ENCODE data around the gene DGKI. TPM values are rescaled to one million over a fixed set of nuclear protein-coding genes. Genes with fewer than 3 reads are reported as not detected.

Gene DGKI
- total RNA-seq, 1 experiment from 2014 or later = not detected

DNA sequence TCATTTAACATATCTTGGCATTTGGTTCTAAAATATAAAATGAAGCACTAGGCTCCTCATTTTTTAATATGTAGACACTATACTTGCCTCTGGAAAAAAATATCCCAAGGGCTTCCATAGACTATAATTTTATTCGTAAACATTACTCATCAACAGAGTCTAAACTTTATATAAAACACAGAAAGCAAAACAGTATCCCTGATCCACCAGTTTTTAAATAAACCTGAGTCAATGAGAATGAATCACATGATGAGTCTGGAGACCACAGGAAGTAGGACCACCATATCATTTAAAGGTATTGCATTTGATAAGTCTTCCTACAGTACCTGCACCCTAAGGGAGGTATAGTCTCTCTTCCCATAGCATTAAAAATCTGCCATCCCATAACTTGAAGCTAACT lies 228.0 kb downstream of the DGKI start:
- H3K27ac ChIP-seq (ENCODE audit: low read length) = no peak overlapping the region
- BruUV-seq (replicated peaks) = no TSS peak
- intact Hi-C loops (cut with micrococcal nuclease; ENCODE audit: unreplicated experiment) (no loop called here), in situ Hi-C loops (cut with HindIII; ENCODE audit: low pct_unique_long_range_greater_than_20kb, low sequenced_read_pairs) (no loop called here)
- ChIA-PET CTCF (no interaction called here), POLR2A (no interaction called here)
- no peak overlapping the region for H3K4me3 ChIP-seq (ENCODE audit: low read depth in 2 of 2, low read length in 2 of 2)
- H3K27me3 ChIP-seq (ENCODE audit: control insufficient read depth, insufficient read depth, low read length) = peaks cover 4% of the 10 kb centered on the region
- ATAC-seq (no peak), DNase-seq (ENCODE audit: low read depth, low spot score) (no peak)
- TF ChIP-seq, protein P1, sequence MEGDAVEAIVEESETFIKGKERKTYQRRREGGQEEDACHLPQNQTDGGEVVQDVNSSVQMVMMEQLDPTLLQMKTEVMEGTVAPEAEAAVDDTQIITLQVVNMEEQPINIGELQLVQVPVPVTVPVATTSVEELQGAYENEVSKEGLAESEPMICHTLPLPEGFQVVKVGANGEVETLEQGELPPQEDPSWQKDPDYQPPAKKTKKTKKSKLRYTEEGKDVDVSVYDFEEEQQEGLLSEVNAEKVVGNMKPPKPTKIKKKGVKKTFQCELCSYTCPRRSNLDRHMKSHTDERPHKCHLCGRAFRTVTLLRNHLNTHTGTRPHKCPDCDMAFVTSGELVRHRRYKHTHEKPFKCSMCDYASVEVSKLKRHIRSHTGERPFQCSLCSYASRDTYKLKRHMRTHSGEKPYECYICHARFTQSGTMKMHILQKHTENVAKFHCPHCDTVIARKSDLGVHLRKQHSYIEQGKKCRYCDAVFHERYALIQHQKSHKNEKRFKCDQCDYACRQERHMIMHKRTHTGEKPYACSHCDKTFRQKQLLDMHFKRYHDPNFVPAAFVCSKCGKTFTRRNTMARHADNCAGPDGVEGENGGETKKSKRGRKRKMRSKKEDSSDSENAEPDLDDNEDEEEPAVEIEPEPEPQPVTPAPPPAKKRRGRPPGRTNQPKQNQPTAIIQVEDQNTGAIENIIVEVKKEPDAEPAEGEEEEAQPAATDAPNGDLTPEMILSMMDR (IDR thresholded peaks at IDR 0.05) = no peak
- TF ChIP-seq SIN3A (IDR thresholded peaks at IDR 0.05; ENCODE audit: borderline replicate concordance, insufficient read depth, low read depth, low read length) (no peak), POLR2AphosphoS5 (IDR thresholded peaks at IDR 0.05; ENCODE audit: low read depth, low read length) (no peak), TCF7L2 (IDR thresholded peaks at IDR 0.05; ENCODE audit: low read depth, low read length) (no peak)
- TF ChIP-seq, protein P2, sequence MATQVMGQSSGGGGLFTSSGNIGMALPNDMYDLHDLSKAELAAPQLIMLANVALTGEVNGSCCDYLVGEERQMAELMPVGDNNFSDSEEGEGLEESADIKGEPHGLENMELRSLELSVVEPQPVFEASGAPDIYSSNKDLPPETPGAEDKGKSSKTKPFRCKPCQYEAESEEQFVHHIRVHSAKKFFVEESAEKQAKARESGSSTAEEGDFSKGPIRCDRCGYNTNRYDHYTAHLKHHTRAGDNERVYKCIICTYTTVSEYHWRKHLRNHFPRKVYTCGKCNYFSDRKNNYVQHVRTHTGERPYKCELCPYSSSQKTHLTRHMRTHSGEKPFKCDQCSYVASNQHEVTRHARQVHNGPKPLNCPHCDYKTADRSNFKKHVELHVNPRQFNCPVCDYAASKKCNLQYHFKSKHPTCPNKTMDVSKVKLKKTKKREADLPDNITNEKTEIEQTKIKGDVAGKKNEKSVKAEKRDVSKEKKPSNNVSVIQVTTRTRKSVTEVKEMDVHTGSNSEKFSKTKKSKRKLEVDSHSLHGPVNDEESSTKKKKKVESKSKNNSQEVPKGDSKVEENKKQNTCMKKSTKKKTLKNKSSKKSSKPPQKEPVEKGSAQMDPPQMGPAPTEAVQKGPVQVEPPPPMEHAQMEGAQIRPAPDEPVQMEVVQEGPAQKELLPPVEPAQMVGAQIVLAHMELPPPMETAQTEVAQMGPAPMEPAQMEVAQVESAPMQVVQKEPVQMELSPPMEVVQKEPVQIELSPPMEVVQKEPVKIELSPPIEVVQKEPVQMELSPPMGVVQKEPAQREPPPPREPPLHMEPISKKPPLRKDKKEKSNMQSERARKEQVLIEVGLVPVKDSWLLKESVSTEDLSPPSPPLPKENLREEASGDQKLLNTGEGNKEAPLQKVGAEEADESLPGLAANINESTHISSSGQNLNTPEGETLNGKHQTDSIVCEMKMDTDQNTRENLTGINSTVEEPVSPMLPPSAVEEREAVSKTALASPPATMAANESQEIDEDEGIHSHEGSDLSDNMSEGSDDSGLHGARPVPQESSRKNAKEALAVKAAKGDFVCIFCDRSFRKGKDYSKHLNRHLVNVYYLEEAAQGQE (IDR thresholded peaks at IDR 0.05; ENCODE audit: insufficient read depth in 1 of 2, low read depth in 2 of 2, low read length in 1 of 2) = no peak
- H3K9me3 ChIP-seq (ENCODE audit: control insufficient read depth, insufficient read depth, low read depth, low read length) = no peaks in the 10 kb centered on the region
- H3K4me1 ChIP-seq (ENCODE audit: control insufficient read depth, insufficient read depth, low read length) = no peaks in the 10 kb centered on the region
- no peaks in the 10 kb centered on the region for H3K36me3 ChIP-seq (ENCODE audit: control insufficient read depth, insufficient read depth, low read length)

DNA sequence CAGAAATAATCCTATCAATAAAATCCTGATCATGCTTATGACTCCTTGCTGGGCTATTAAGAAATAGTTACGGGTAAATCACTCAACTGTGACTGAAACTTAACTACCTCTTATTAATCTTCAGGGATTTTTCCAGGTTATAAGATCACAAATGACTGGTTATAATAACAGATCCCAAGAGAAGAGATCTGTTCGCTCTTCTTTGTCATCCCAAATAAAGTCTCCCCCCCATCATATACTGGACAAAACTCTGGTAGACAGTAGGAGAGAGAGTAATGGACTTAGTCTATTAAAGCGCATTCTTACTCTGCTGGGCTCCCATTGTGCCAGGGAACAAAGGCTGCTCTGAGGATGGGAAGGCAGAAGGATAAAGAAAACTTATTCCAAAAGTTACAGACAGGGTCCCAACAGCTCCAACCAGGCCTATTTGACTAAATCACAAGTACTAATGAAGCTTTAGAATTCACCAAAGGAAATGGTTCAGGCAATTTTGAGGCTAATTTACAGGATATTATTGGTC lies 233.7 kb downstream of the DGKI start:
- in situ Hi-C loops (cut with HindIII; ENCODE audit: low pct_unique_long_range_greater_than_20kb, low sequenced_read_pairs) = no loop called here
- intact Hi-C loops (cut with micrococcal nuclease; ENCODE audit: unreplicated experiment) = no loop called here
- Histone ChIP-seq H3K36me3 (ENCODE audit: control insufficient read depth, insufficient read depth, low read length) (no peaks in the 10 kb centered on the region), H3K27me3 (ENCODE audit: control insufficient read depth, insufficient read depth, low read length) (peaks cover 28% of the 10 kb centered on the region), H3K4me1 (ENCODE audit: control insufficient read depth, insufficient read depth, low read length) (no peaks in the 10 kb centered on the region), H3K27ac (ENCODE audit: low read length) (no peak overlapping the region), H3K9me3 (ENCODE audit: control insufficient read depth, insufficient read depth, low read depth, low read length) (no peaks in the 10 kb centered on the region), H3K4me3 (ENCODE audit: low read depth in 2 of 2, low read length in 2 of 2) (no peak overlapping the region)
- no peak for ATAC-seq
- BruUV-seq (replicated peaks) = no TSS peak
- ChIA-PET POLR2A (no interaction called here), CTCF (interaction anchor here (0.7 kb wide), 1 partner anchor 28 kb away, joined by 3 read pairs; no protein-coding TSS in a partner anchor)
- TF ChIP-seq, protein P2 (IDR thresholded peaks at IDR 0.05; ENCODE audit: insufficient read depth in 1 of 2, low read depth in 2 of 2, low read length in 1 of 2) = no peak
- TF ChIP-seq, protein P1 (IDR thresholded peaks at IDR 0.05) = no peak
- TF ChIP-seq SIN3A (IDR thresholded peaks at IDR 0.05; ENCODE audit: borderline replicate concordance, insufficient read depth, low read depth, low read length) (no peak), POLR2AphosphoS5 (IDR thresholded peaks at IDR 0.05; ENCODE audit: low read depth, low read length) (no peak)
- no peak for DNase-seq (ENCODE audit: low read depth, low spot score)
